Smooth muscle cell (in vitro differentiated cells): ENCODE data around the gene MIOS. TPM values are rescaled to one million over a fixed set of nuclear protein-coding genes. Genes with fewer than 3 reads are reported as not detected.

ENCODE experiments used
- polyA plus RNA-seq: library from polyadenylated mRNA; unstranded; fragments of >200 nt; fragmentation: Nextera tagmentation; extraction: Ambion mirVana; gene quantifications from 2 replicates; pipeline ENCODE4 v1.2.1, GENCODE V29; 2016
- total RNA-seq: library from RNA; depleted of rRNA; stranded (reverse); fragments of >200 nt; gene quantifications from 2 replicates; pipeline ENCODE4 v1.2.3, GENCODE V29; 2014

Gene MIOS
- total and polyA plus RNA-seq, 2 experiments from 2014 or later, result 10.3 to 25.9 TPM

Other genes with a start within 250 kb of the MIOS start
- gene COL28A1, start 31.0 kb upstream of the MIOS start, total RNA-seq, result 0.04 and 0.13 TPM in 2 replicates
- gene COL28A1, start 31.0 kb upstream of the MIOS start, polyA plus RNA-seq, result not detected in 2 replicates
- gene UMAD1, start 73.9 kb downstream of the MIOS start, total RNA-seq, result 23.0 and 24.3 TPM in 2 replicates
- 13.7 and 17.2 TPM in 2 replicates for gene UMAD1, start 73.9 kb downstream of the MIOS start, polyA plus RNA-seq
- gene RPA3, start 151.7 kb downstream of the MIOS start, total RNA-seq, result 27.6 and 37.2 TPM in 2 replicates
- 63.7 and 75.4 TPM in 2 replicates for gene RPA3, start 151.7 kb downstream of the MIOS start, polyA plus RNA-seq